ENCODE data around the gene LYL1.

LYL1 gene

GRCh38 chr19:13086341-13086740 is 16.3 kb downstream of the LYL1 start:
- no peak overlapping the region for H3K4me3 ChIP-seq (ENCODE audit: low read depth, low read length)
- no peak for TF ChIP-seq CTCF (IDR thresholded peaks at IDR 0.05; ENCODE audit: low read depth, low read length, missing control alignments)
- no peak for DNase-seq (ENCODE audit: low read depth)

DNA sequence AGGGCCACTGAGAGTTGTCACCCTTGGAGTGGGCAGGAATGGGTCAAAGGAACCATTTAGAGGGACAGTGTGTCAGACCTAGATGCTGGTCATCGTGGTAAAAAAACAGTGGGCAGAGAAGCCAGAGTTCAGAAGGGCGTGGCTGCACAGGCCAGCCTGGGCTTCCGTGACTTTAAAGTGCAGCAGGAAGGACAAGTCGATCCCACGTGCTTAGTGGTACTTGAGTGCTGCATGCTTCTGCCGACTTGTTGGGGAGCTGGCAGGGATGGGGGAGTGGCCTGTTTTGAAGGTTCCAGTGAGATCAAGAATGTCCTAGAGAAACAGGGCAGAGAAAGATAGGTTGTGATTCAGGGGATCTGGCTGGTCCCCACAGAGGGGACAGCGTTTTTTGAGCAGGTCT is 17.0 kb downstream of the LYL1 start:
- no peak overlapping the region for H3K4me3 ChIP-seq (ENCODE audit: low read depth, low read length)
- no peak for TF ChIP-seq CTCF (IDR thresholded peaks at IDR 0.05; ENCODE audit: low read depth, low read length, missing control alignments)
- no peak for DNase-seq (ENCODE audit: low read depth)

DNA sequence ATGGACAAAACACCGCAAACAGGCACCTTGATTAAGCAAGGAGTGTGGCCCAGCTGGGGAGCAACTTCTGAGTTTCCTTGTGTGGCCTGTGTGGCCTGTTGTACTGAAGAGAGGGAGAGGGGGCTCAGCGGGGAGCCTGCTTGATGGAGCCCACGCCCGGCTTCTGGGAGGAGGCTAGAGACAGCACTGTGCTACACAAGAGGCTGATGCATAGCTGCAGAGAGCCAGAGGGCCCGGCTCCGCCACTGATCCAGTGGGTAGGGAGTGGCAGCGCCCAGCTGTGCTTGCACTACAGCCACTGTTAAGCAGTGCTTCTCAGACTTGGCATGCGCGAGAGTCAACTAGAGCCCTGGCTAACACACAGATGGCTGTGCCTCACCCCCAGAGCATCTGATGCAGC is 19.0 kb downstream of the LYL1 start:
- H3K4me3 ChIP-seq (ENCODE audit: low read depth, low read length), result no peak overlapping the region
- TF ChIP-seq CTCF (IDR thresholded peaks at IDR 0.05; ENCODE audit: low read depth, low read length, missing control alignments), result no peak
- DNase-seq (ENCODE audit: low read depth), result no peak

DNA sequence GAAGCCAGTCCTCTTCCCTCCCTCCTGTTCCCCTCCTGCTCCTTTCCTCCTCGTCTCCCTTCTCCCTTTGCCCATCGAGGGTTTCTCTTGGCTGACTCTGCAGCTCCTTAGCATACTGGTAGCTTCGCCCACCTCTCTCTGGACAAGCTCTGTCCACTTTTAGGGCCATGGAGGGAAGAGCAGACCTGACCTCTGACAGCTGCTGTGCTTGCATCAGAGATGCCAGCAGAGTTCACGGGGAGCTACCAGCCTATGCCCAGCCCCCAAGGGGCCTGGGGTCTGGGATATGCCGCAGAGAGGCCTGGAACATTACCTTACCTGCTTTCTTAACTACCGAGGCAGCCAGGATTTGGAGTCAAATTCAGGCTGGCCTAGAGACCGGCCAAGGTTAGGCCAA is 19.7 kb downstream of the LYL1 start:
- no peak overlapping the region for H3K4me3 ChIP-seq (ENCODE audit: low read depth, low read length)
- no peak for DNase-seq (ENCODE audit: low read depth)
- no peak for TF ChIP-seq CTCF (IDR thresholded peaks at IDR 0.05; ENCODE audit: low read depth, low read length, missing control alignments)

GRCh38 chr19:13082192-13083007 is 20.3 kb downstream of the LYL1 start:
- no peak for DNase-seq (ENCODE audit: low read depth)
- peak; percentile 24 for TF ChIP-seq CTCF (IDR thresholded peaks at IDR 0.05; ENCODE audit: low read depth, low read length, missing control alignments)
- no peak overlapping the region for H3K4me3 ChIP-seq (ENCODE audit: low read depth, low read length)

GRCh38 chr19:13079542-13079986 is 23.1 kb downstream of the LYL1 start:
- no peak for TF ChIP-seq CTCF (IDR thresholded peaks at IDR 0.05; ENCODE audit: low read depth, low read length, missing control alignments)
- H3K4me3 ChIP-seq (ENCODE audit: low read depth, low read length), result no peak overlapping the region
- DNase-seq (ENCODE audit: low read depth), result no peak

Measured in GM12864 (cell line).